ENCODE results near the gene COG1.

- TF ChIP-seq CTCF (IDR thresholded peaks at IDR 0.05; ENCODE audit: low read length): no peak
- TF ChIP-seq EZH2 (IDR thresholded peaks at IDR 0.05; ENCODE audit: borderline replicate concordance, low read length): no peak
These were observed 29.8 kb upstream of the COG1 start for GRCh38 chr17:73163043-73163442.

Measured in OCI-LY1 (cell line).